ENCODE measurements around the gene PRG3.

The PRG3 gene

GRCh38 chr11:57332694-57333440 lies 48.1 kb downstream of the PRG3 start:
- no peak for TF ChIP-seq CTCF (IDR thresholded peaks at IDR 0.05; ENCODE audit: low read depth, low read length, missing control alignments)
- DNase-seq (ENCODE audit: low read depth), result no peak
- no peak overlapping the region for H3K4me3 ChIP-seq (ENCODE audit: low read depth, low read length)

- no peak overlapping the region for H3K4me3 ChIP-seq (ENCODE audit: low read depth, low read length)
- no peak for DNase-seq (ENCODE audit: low read depth)
- TF ChIP-seq CTCF (IDR thresholded peaks at IDR 0.05; ENCODE audit: low read depth, low read length, missing control alignments), result no peak
These were observed 49.2 kb downstream of the PRG3 start for GRCh38 chr11:57331720-57332119.

- no peak overlapping the region for H3K4me3 ChIP-seq (ENCODE audit: low read depth, low read length)
- TF ChIP-seq CTCF (IDR thresholded peaks at IDR 0.05; ENCODE audit: low read depth, low read length, missing control alignments), result no peak
- no peak for DNase-seq (ENCODE audit: low read depth)
These were observed 50.9 kb downstream of the PRG3 start for GRCh38 chr11:57330029-57330428.

- TF ChIP-seq CTCF (IDR thresholded peaks at IDR 0.05; ENCODE audit: low read depth, low read length, missing control alignments), result no peak
- DNase-seq (ENCODE audit: low read depth), result no peak
- no peak overlapping the region for H3K4me3 ChIP-seq (ENCODE audit: low read depth, low read length)
These were observed 53.2 kb downstream of the PRG3 start for GRCh38 chr11:57327721-57328120.

Data from GM12864 (cell line).